Esophagus squamous epithelium (tissue), 4 donors: ENCODE results near the gene FGFR3.

Experiments
- CTCF ChIP-seq, 6 experiments: fragments of 450-650 bp in 4 of 6; fragments of 200-600 bp in 2 of 6; sonication (generic) in 2 of 6; IDR thresholded peaks; one replicate each; pipeline ENCODE4 v1.5.1; 2016 to 2019; ENCODE audit warnings: antibody characterized with exemption in 6 of 6, mild to moderate bottlenecking in 4 of 6, moderate library complexity in 4 of 6
- POLR2A ChIP-seq, 4 donors: fragments of 450-650 bp; IDR thresholded peaks; one replicate each; pipeline ENCODE4 v1.6.1; 2017; ENCODE audit warnings: antibody characterized with exemption in 4 of 4, mild to moderate bottlenecking in 4 of 4, moderate library complexity in 3 of 4

GRCh38 chr4:1758306-1759121, 34.6 kb upstream of the FGFR3 start:
- TF ChIP-seq CTCF (IDR thresholded peaks at IDR 0.05) (peak in 1 of 6 experiments; percentile 20), POLR2A (IDR thresholded peaks at IDR 0.05) (peak in 1 of 4 donors; percentile 7)
